HG03432 (cell line): ENCODE data around the gene NEDD1.
A peak's percentile ranks its signal among the peaks of the same experiment; 100 is the strongest.

Experiments
- ATAC-seq: cut with Tn5 transposase; IDR thresholded peaks from one replicate; pipeline ENCODE4 v1.9.1; 2021; ENCODE audit warnings: mild to moderate bottlenecking, moderate library complexity; ENCODE audit not compliant: unreplicated experiment

The NEDD1 gene

GRCh38 chr12:96906849-96907670 lies at the start of gene NEDD1:
Gene NEDD1, plus strand, starts transcription at chr12:96907257. Its CDS starts 2,503 bp downstream, at chr12:96909760.
- peak; percentile 97 for ATAC-seq

GRCh38 chr12:96858162-96858561 lies 48.9 kb upstream of the NEDD1 start:
- no peak for ATAC-seq

- no peak for ATAC-seq
Measured at GRCh38 chr12:96861656-96862055, 45.4 kb upstream of the NEDD1 start.

- ATAC-seq = no peak
Measured at GRCh38 chr12:96862326-96862725, 44.7 kb upstream of the NEDD1 start.

- no peak for ATAC-seq
Measured at GRCh38 chr12:96864335-96864734, 42.7 kb upstream of the NEDD1 start.

- ATAC-seq = no peak
Measured at GRCh38 chr12:96866801-96867590, 40.1 kb upstream of the NEDD1 start.

- no peak for ATAC-seq
Measured at GRCh38 chr12:96870946-96871345, 36.1 kb upstream of the NEDD1 start.

- ATAC-seq = no peak
Measured at GRCh38 chr12:96872961-96873360, 34.1 kb upstream of the NEDD1 start.

GRCh38 chr12:96874211-96874610 lies 32.8 kb upstream of the NEDD1 start:
- no peak for ATAC-seq

GRCh38 chr12:96876966-96877365 lies 30.1 kb upstream of the NEDD1 start:
- ATAC-seq = no peak

- no peak for ATAC-seq
Measured at GRCh38 chr12:96878704-96879103, 28.4 kb upstream of the NEDD1 start.

- ATAC-seq = no peak
Measured at GRCh38 chr12:96879301-96879700, 27.8 kb upstream of the NEDD1 start.

GRCh38 chr12:96880220-96880619 lies 26.8 kb upstream of the NEDD1 start:
- ATAC-seq = no peak

- no peak for ATAC-seq
Measured at GRCh38 chr12:96881608-96882007, 25.4 kb upstream of the NEDD1 start.

GRCh38 chr12:96882862-96883261 lies 24.2 kb upstream of the NEDD1 start:
- ATAC-seq = no peak

- no peak for ATAC-seq
Measured at GRCh38 chr12:96883571-96883970, 23.5 kb upstream of the NEDD1 start.

GRCh38 chr12:96886998-96887677 lies 19.9 kb upstream of the NEDD1 start:
- peak; percentile 31 for ATAC-seq

- peak; percentile 79 for ATAC-seq
Measured at GRCh38 chr12:96889273-96889933, 17.7 kb upstream of the NEDD1 start.

- no peak for ATAC-seq
Measured at GRCh38 chr12:96890331-96890730, 16.7 kb upstream of the NEDD1 start.

GRCh38 chr12:96892104-96892503 lies 15.0 kb upstream of the NEDD1 start:
- ATAC-seq = no peak

GRCh38 chr12:96897421-96897820 lies 9.6 kb upstream of the NEDD1 start:
- no peak for ATAC-seq
